ENCODE results near the gene WDFY4.

Gene WDFY4

DNA sequence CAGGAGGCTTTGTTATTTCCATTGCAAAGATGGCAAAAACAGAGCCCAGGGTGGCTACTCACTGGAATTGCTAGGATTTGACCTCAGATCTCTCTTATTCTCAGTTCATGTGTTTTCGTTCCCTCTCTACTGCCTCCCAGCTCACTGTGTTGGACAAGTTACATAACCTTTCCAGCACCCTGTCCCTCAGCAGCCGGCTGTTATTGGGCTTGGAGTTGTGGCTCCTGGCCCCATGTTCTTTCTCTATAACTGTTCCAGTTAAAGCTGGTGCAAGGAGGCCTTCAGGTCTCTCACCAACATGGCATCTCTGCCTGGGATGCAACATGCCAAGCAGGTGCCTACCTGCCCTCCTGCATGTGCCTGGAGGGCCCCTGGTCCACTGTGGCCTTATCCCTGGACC lies 198.2 kb downstream of the WDFY4 start:
- H3K4me1 ChIP-seq = no peaks in the 10 kb centered on the region
- H3K4me3 ChIP-seq (ENCODE audit: low read depth, low read length) = no peak overlapping the region
- H3K36me3 ChIP-seq = no peaks in the 10 kb centered on the region
- H3K27me3 ChIP-seq = no peaks in the 10 kb centered on the region
- H3K9me3 ChIP-seq = no peaks in the 10 kb centered on the region
- DNase-seq = no peak
- no peak for TF ChIP-seq CTCF (IDR thresholded peaks at IDR 0.05; ENCODE audit: low read depth, low read length)

DNA sequence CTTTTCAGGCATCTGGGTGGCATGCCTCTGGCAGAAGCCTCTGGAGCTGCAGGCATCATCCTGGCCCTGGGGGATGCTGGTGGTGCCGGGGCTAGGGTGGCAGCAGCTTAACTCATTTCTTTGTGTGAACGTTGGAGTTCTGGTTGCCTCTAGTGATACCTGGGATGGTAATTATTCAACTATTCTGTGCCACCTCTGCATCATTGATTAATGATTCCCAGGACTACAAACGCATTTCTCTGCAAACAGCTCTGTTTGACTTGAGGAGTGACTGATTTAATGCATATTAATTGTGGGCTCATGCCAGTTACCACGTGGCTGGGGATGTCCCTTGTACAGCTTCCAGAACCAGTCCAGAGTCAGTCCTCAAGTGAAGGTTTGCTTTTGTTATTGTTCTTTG lies 199.0 kb downstream of the WDFY4 start:
- Histone ChIP-seq H3K27me3 (no peaks in the 10 kb centered on the region), H3K9me3 (no peaks in the 10 kb centered on the region), H3K36me3 (no peaks in the 10 kb centered on the region), H3K4me3 (ENCODE audit: low read depth, low read length) (no peak overlapping the region), H3K4me1 (no peaks in the 10 kb centered on the region)
- DNase-seq = no peak
- no peak for TF ChIP-seq CTCF (IDR thresholded peaks at IDR 0.05; ENCODE audit: low read depth, low read length)

DNA sequence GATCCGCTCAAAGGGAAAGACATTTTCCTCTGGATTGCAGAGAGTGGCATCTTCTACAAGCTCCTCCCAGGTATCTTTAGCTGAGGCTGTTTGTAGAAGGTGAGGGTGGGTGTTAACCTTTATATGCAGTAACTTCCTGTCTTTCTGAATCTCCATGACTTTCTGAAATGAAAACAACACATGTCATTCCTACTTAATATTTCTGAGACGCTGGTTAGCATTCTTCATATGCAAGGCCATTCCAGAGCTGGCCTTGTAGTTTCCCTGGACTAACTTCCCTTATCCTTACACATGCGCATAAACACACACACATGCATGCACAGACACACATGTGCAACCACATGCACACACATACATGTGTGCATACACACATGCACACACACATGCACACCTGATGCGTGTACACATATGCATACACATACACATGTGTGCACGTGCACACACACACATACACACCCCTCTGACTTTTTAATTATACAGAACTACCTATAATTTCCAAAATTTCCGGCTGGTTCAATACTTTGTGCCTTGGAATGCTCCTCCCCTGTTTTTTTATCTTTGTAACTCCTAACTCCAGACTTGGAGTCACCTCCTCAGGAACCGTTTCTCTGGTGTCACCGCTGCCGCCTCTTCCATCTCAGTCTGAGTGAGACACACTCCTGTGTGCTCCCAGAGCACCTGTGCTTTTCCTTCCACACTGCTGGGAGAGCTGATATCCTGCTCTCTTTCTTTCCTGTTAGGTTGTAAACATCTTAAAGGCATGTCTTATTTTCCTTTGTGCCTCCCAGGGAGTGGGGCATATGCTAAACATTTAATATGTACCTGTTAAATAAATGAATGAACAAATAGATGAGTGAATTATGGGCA lies 199.7 kb downstream of the WDFY4 start:
- no peak for DNase-seq
- no peak for TF ChIP-seq CTCF (IDR thresholded peaks at IDR 0.05; ENCODE audit: low read depth, low read length)
- H3K4me3 ChIP-seq (ENCODE audit: low read depth, low read length) = no peak overlapping the region
- no peaks in the 10 kb centered on the region for H3K4me1 ChIP-seq
- H3K9me3 ChIP-seq = no peaks in the 10 kb centered on the region
- no peaks in the 10 kb centered on the region for H3K27me3 ChIP-seq
- H3K36me3 ChIP-seq = no peaks in the 10 kb centered on the region

DNA sequence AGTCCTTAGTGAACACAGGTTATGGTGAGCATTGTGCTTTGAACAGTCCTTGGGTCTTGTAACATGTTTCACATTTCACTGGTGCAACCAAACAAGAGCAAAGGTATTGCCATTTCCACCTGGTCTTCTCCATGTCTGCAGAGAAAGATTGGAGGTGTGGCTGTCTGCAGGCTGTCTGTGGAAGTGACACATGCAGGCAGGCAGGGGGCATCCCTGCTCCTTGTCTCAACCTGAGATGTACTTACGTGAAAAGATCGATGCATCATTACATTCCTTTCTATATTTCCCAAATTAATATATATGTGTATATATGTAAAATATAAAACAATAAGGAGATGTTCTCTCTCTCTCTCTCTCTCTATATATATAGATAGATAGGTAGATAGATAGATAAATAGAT lies 200.7 kb downstream of the WDFY4 start:
- no peaks in the 10 kb centered on the region for H3K9me3 ChIP-seq
- no peaks in the 10 kb centered on the region for H3K4me1 ChIP-seq
- peak; percentile 30 for DNase-seq
- H3K4me3 ChIP-seq (ENCODE audit: low read depth, low read length) = no peak overlapping the region
- no peaks in the 10 kb centered on the region for H3K36me3 ChIP-seq
- H3K27me3 ChIP-seq = no peaks in the 10 kb centered on the region
- peak; percentile 58 for TF ChIP-seq CTCF (IDR thresholded peaks at IDR 0.05; ENCODE audit: low read depth, low read length)

GRCh38 chr10:48887982-48888381 lies 203.3 kb downstream of the WDFY4 start:
- H3K27me3 ChIP-seq = no peaks in the 10 kb centered on the region
- TF ChIP-seq CTCF (IDR thresholded peaks at IDR 0.05; ENCODE audit: low read depth, low read length) = no peak
- H3K9me3 ChIP-seq = no peaks in the 10 kb centered on the region
- no peaks in the 10 kb centered on the region for H3K4me1 ChIP-seq
- H3K36me3 ChIP-seq = no peaks in the 10 kb centered on the region
- no peak for DNase-seq
- H3K4me3 ChIP-seq (ENCODE audit: low read depth, low read length) = no peak overlapping the region
